ENCODE results near the gene FBL. TPM values are rescaled to one million over a fixed set of nuclear protein-coding genes. Genes with fewer than 3 reads are reported as not detected.

Gene FBL
- total and polyA plus RNA-seq, 2 of the 8 experiments (the other 6 are each of a cell fraction or from before 2014, with no cell fraction given): 790 to 1,361 TPM

DNA sequence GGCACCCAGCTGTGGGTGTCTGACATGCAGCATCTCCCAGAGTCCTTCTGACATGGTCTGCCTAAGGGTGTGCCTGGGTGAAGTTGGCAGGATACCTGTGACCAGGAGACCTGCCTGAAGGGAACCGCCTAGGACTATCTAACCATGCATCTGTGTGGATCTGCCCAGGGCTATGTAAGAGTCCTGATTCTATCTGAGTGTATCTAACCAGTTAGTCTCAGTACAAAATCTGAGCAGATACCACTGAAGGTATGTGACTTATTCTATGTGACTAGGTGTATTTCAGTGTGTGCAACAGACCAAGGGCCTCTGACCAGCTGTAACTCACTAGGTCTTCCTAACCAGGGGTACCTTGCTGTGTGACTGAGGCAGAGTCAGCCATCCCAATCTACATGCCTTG is 28.2 kb upstream of the FBL start:
- H3K27ac ChIP-seq (ENCODE audit: low read depth, low read length): no peak overlapping the region
- no peak overlapping the region for H2BK20ac ChIP-seq (ENCODE audit: low read length)
- no peaks in the 10 kb centered on the region for H3K79me2 ChIP-seq (ENCODE audit: control insufficient read depth in 1 of 2, insufficient read depth in 2 of 2, low read length in 2 of 2)
- no peaks in the 10 kb centered on the region for H3K9me3 ChIP-seq (ENCODE audit: insufficient read depth in 2 of 2, low read depth in 1 of 2, low read length in 1 of 2)
- H3K79me1 ChIP-seq (ENCODE audit: low read depth, low read length): no peaks in the 10 kb centered on the region
- H3K56ac ChIP-seq (replicated peaks; ENCODE audit: insufficient read length, low read depth, low read length): no peak overlapping the region
- no peaks in the 10 kb centered on the region for H3K27me3 ChIP-seq (replicated peaks in 1 of 4; ENCODE audit: control insufficient read depth in 3 of 4, extremely low read depth in 1 of 4, insufficient read depth in 3 of 4, low read length in 3 of 4)
- H4K8ac ChIP-seq (ENCODE audit: extremely low read depth, insufficient read depth, low read length): no peak overlapping the region
- no peak overlapping the region for H3K4me3 ChIP-seq (ENCODE audit: extremely low read depth in 1 of 4, insufficient read depth in 2 of 4, low read depth in 3 of 4, low read length in 4 of 4)
- H2BK15ac ChIP-seq (ENCODE audit: low read length): no peak overlapping the region
- no peak overlapping the region for H2BK5ac ChIP-seq (ENCODE audit: low read depth, low read length)
- no peak overlapping the region for H3K14ac ChIP-seq (ENCODE audit: insufficient read length)
- no peak overlapping the region for H2AK5ac ChIP-seq (ENCODE audit: low read depth, low read length)
- H4K20me1 ChIP-seq (replicated peaks in 1 of 2; ENCODE audit: control insufficient read depth in 1 of 2, insufficient read depth in 2 of 2, low read length in 2 of 2): no peaks in the 10 kb centered on the region
- H3K4me1 ChIP-seq (replicated peaks in 1 of 4; ENCODE audit: control insufficient read depth in 3 of 4, insufficient read depth in 4 of 4, low read length in 3 of 4): peaks cover 0 to 6% (median 4%) of the 10 kb centered on the region in 4 experiments; a peak in 5 of 7 replicates
- DNase-seq (ENCODE audit: low read depth in 1 of 2, low spot score in 2 of 2): no peak
- no peaks in the 10 kb centered on the region for H3K36me3 ChIP-seq (ENCODE audit: control insufficient read depth in 2 of 4, insufficient read depth in 4 of 4, low read length in 3 of 4)
- no peak overlapping the region for H3K4ac ChIP-seq (replicated peaks; ENCODE audit: insufficient read length, low read depth, low read length)
- no peak overlapping the region for H4K5ac ChIP-seq (ENCODE audit: insufficient read length, low read depth, low read length)
- FAIRE-seq: no peak
- no peak overlapping the region for H2BK12ac ChIP-seq (ENCODE audit: low read depth, low read length)
- H3K9ac ChIP-seq (replicated peaks in 1 of 4; ENCODE audit: extremely low read depth in 1 of 4, low read depth in 3 of 4, low read length in 3 of 4): no peak overlapping the region
- no peak overlapping the region for H4K91ac ChIP-seq (replicated peaks; ENCODE audit: insufficient read length, low read length)
- no peak overlapping the region for H3K18ac ChIP-seq (ENCODE audit: extremely low read depth, low read length)
- 78% methylated on average over 1 of the region's 1 CpG; no CpG with 5 or more reads in 1 of the 2 experiments for WGBS, 2 experiments (ENCODE audit: extremely low coverage in 1 of 2, insufficient coverage in 1 of 2, insufficient read length in 1 of 2, insufficient replicate concordance in 2 of 2, low coverage in 1 of 2, low lambda C conversion rate in 2 of 2, missing lambda C conversion rate in 1 of 2)
- H2AFZ ChIP-seq (ENCODE audit: low read length): no peak overlapping the region
- H3K23me2 ChIP-seq (ENCODE audit: low read depth, low read length): no peaks in the 10 kb centered on the region
- ChIA-PET POLR2A (ENCODE audit: partially characterized antibody) (no interaction called here), CTCF (ENCODE audit: partially characterized antibody) (interaction anchor here (0.6 kb wide), 1 partner anchor 294 kb away, joined by 4 read pairs; no protein-coding TSS in a partner anchor)
- no peak overlapping the region for H3K4me2 ChIP-seq (ENCODE audit: insufficient read depth in 1 of 2, low read depth in 2 of 2, low read length in 2 of 2)
- no peak overlapping the region for H3K23ac ChIP-seq (ENCODE audit: insufficient read length)
- no peak overlapping the region for H2BK120ac ChIP-seq (replicated peaks; ENCODE audit: low read depth, low read length)
- TF ChIP-seq TEAD4 (IDR thresholded peaks at IDR 0.05; ENCODE audit: low read depth, low read length) (no peak), CHD2 (IDR thresholded peaks at IDR 0.05; ENCODE audit: low read length) (no peak), HDAC6 (IDR thresholded peaks at IDR 0.05; ENCODE audit: low read depth, low read length) (no peak), SP4 (IDR thresholded peaks at IDR 0.05; ENCODE audit: low read length) (no peak), RNF2 (IDR thresholded peaks at IDR 0.05; ENCODE audit: borderline replicate concordance, low read depth, low read length, missing control alignments, poor library complexity, severe bottlenecking) (no peak), BCL11A (IDR thresholded peaks at IDR 0.05; ENCODE audit: low read depth in 2 of 2, low read length in 2 of 2) (no peak), PHF8 (conservative IDR thresholded peaks at IDR 0.05; ENCODE audit: low read depth, low read length) (no peak), GABPA (IDR thresholded peaks at IDR 0.05; ENCODE audit: borderline replicate concordance, insufficient read depth, low read length) (no peak), RFX5 (IDR thresholded peaks at IDR 0.05; ENCODE audit: borderline replicate concordance, low read depth, low read length) (no peak), CBX8 (IDR thresholded peaks at IDR 0.05; ENCODE audit: borderline replicate concordance, low read depth, low read length) (no peak), POU5F1 (IDR thresholded peaks at IDR 0.05; ENCODE audit: low read depth, low read length) (no peak), SAP30 (IDR thresholded peaks at IDR 0.05; ENCODE audit: insufficient read depth, insufficient replicate concordance, low read length) (no peak)
